ENCODE results near the gene MED26. TPM values are rescaled to one million over a fixed set of nuclear protein-coding genes. Genes with fewer than 3 reads are reported as not detected.

MED26 gene
- total and polyA plus RNA-seq, 2 of the 8 experiments (the other 6 are each of a cell fraction or from before 2014, with no cell fraction given) = 5.3 to 10.7 TPM

DNA sequence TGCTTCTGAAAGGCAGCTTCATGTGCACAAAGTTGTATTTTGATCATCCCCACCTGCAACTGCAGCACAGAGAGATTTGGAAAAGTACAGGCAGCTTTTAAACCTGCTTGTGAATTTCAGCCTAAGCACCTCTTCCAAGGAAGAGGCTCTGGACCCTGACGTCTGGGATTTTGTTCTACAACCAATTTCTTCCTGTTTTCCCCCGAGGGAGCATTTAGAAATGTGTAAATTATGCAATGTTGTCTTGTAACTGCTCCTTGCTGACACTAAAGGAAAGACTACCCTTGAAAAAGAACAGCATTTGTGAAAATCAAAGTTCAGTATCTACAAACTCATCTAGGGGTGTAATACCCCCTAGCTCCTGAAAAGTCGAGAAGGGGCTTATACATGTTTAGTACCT lies 15.4 kb downstream of the MED26 start (continued):
- TF ChIP-seq SIN3A (conservative IDR thresholded peaks at IDR 0.05 in 1 of 2, IDR thresholded peaks at IDR 0.05 in 1 of 2; ENCODE audit: low read depth in 1 of 2, low read length in 2 of 2) (no peak), EP300 (IDR thresholded peaks at IDR 0.05; ENCODE audit: borderline replicate concordance in 1 of 2, low read depth in 2 of 2, low read length in 2 of 2) (no peak)
- TF ChIP-seq, protein P1, sequence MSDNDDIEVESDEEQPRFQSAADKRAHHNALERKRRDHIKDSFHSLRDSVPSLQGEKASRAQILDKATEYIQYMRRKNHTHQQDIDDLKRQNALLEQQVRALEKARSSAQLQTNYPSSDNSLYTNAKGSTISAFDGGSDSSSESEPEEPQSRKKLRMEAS (IDR thresholded peaks at IDR 0.05) = no peak

All from H1 (cell line).